SH-SY5Y (cell line): Measurements from ENCODE around the gene AFF3.

ENCODE experiments used
- GATA2 ChIP-seq: IDR thresholded peaks from 2 replicates; pipeline ENCODE4 v1.6.1; 2011; ENCODE audit warnings: mild to moderate bottlenecking, low read depth, low read length
- GATA3 ChIP-seq: IDR thresholded peaks from 2 replicates; pipeline ENCODE4 v1.6.1; 2011; ENCODE audit warnings: low read depth, mild to moderate bottlenecking, low read length, moderate library complexity

- TF ChIP-seq GATA2 (peak; percentile 22; the same call in 1 of the 2 replicates), GATA3 (peak; percentile 60)
These were observed 236.8 kb downstream of the AFF3 start for GRCh38 chr2:99905636-99906035.
